ENCODE measurements around the gene NR2F1-AS1. TPM values are rescaled to one million over a fixed set of nuclear protein-coding genes. Genes with fewer than 3 reads are reported as not detected.

NR2F1-AS1 gene
- polyA plus RNA-seq, 3 donors, result not detected

GRCh38 chr5:93381057-93381456 lies 200.0 kb downstream of the NR2F1-AS1 start:
- Histone ChIP-seq H3K4me3 (replicated peaks in 1 of 3; ENCODE audit: low read depth in 2 of 3, low read length in 3 of 3) (no peak overlapping the region), H3K9me3 (replicated peaks in 1 of 2; ENCODE audit: control insufficient read depth in 1 of 2, insufficient read depth in 1 of 2, low read length in 2 of 2) (no peaks in the 10 kb centered on the region), H3K9ac (ENCODE audit: insufficient read depth, low read length, poor library complexity, severe bottlenecking) (no peak overlapping the region), H4K20me1 (ENCODE audit: insufficient read depth, low read length) (no peaks in the 10 kb centered on the region), H3K36me3 (replicated peaks in 1 of 2; ENCODE audit: control insufficient read depth in 1 of 2, insufficient read depth in 2 of 2, low read length in 2 of 2) (no peaks in the 10 kb centered on the region), H3K27ac (ENCODE audit: low read depth in 1 of 2, low read length in 2 of 2) (no peak overlapping the region), H3K79me2 (ENCODE audit: insufficient read depth, low read length) (no peaks in the 10 kb centered on the region), H2AFZ (ENCODE audit: insufficient read depth, low read depth, low read length, poor library complexity, severe bottlenecking) (no peak overlapping the region), H3K27me3 (ENCODE audit: control insufficient read depth in 2 of 2, insufficient read depth in 2 of 2, low read length in 2 of 2) (no peaks in the 10 kb centered on the region), H3K4me1 (ENCODE audit: control insufficient read depth in 1 of 2, insufficient read depth in 2 of 2, low read length in 2 of 2) (no peaks in the 10 kb centered on the region), H3K4me2 (replicated peaks; ENCODE audit: extremely low read depth, low read length, poor library complexity, severe bottlenecking) (no peak overlapping the region)
- Mint-ChIP-seq H3K9me3 (peaks cover 0 to 2% (median 0%) of the 10 kb centered on the region in 7 donors), H3K27ac (no peak overlapping the region), H3K36me3 (no peaks in the 10 kb centered on the region), H3K4me1 (no peaks in the 10 kb centered on the region), H3K4me3 (no peak overlapping the region), H3K27me3 (ENCODE audit: low read depth in 3 of 3) (no peaks in the 10 kb centered on the region)
- intact Hi-C loops (cut with micrococcal nuclease), result no loop called here
- 89% methylated on average over 2 of the region's 4 CpGs for WGBS (ENCODE audit: insufficient coverage)
- no peak for TF ChIP-seq CTCF (IDR thresholded peaks at IDR 0.05)
- DNase-seq, result no peak

GRCh38 chr5:93378073-93378472 lies 202.9 kb downstream of the NR2F1-AS1 start:
- Histone ChIP-seq H3K9ac (ENCODE audit: insufficient read depth, low read length, poor library complexity, severe bottlenecking) (no peak overlapping the region), H4K20me1 (ENCODE audit: insufficient read depth, low read length) (no peaks in the 10 kb centered on the region), H3K9me3 (replicated peaks in 1 of 2; ENCODE audit: control insufficient read depth in 1 of 2, insufficient read depth in 1 of 2, low read length in 2 of 2) (peaks cover 4 to 6% of the 10 kb centered on the region in 2 donors), H3K27ac (ENCODE audit: low read depth in 1 of 2, low read length in 2 of 2) (no peak overlapping the region), H3K4me2 (replicated peaks; ENCODE audit: extremely low read depth, low read length, poor library complexity, severe bottlenecking) (no peak overlapping the region), H3K36me3 (replicated peaks in 1 of 2; ENCODE audit: control insufficient read depth in 1 of 2, insufficient read depth in 2 of 2, low read length in 2 of 2) (no peaks in the 10 kb centered on the region), H3K27me3 (ENCODE audit: control insufficient read depth in 2 of 2, insufficient read depth in 2 of 2, low read length in 2 of 2) (no peaks in the 10 kb centered on the region), H3K4me1 (ENCODE audit: control insufficient read depth in 1 of 2, insufficient read depth in 2 of 2, low read length in 2 of 2) (no peaks in the 10 kb centered on the region), H3K4me3 (replicated peaks in 1 of 3; ENCODE audit: low read depth in 2 of 3, low read length in 3 of 3) (no peak overlapping the region), H2AFZ (ENCODE audit: insufficient read depth, low read depth, low read length, poor library complexity, severe bottlenecking) (no peak overlapping the region), H3K79me2 (ENCODE audit: insufficient read depth, low read length) (no peaks in the 10 kb centered on the region)
- DNase-seq, result no peak
- no peak overlapping the region for H3K27ac Mint-ChIP-seq
- H3K9me3 Mint-ChIP-seq, result peaks cover 0 to 11% (median 5%) of the 10 kb centered on the region in 7 donors
- 63% methylated on average over 1 of the region's 2 CpGs for WGBS (ENCODE audit: insufficient coverage)
- H3K36me3 Mint-ChIP-seq, result no peaks in the 10 kb centered on the region
- no peaks in the 10 kb centered on the region for H3K27me3 Mint-ChIP-seq (ENCODE audit: low read depth in 3 of 3)
- no peak overlapping the region for H3K4me3 Mint-ChIP-seq
- intact Hi-C loops (cut with micrococcal nuclease), result no loop called here
- H3K4me1 Mint-ChIP-seq, result no peaks in the 10 kb centered on the region
- TF ChIP-seq CTCF (IDR thresholded peaks at IDR 0.05), result no peak
